Kidney (tissue), 14 donors: ENCODE results near the gene URM1. TPM values are rescaled to one million over a fixed set of nuclear protein-coding genes. Genes with fewer than 3 reads are reported as not detected.

Experiments used
- DNase-seq, 5 donors: peaks; one replicate each; pipeline ENCODE4 v3.0.0-alpha.2; 2013 to 2020
- FAIRE-seq: peaks from 2 replicates; lab custom pipeline; 2012; peaks lifted over from hg19 to GRCh38; lab: Jason Lieb, UNC
- H3K27ac ChIP-seq, 2 donors: one replicate each; pipeline ENCODE4 v1.7.0; 2013; ENCODE audit warnings: low read depth in 2 of 2, low read length in 2 of 2, inconsistent platforms in 1 of 2
- H3K27me3 ChIP-seq: one replicate; pipeline ENCODE4 v1.7.1; 2013; ENCODE audit warnings: low read length, inconsistent platforms; ENCODE audit not compliant: control insufficient read depth, insufficient read depth
- H3K36me3 ChIP-seq, 3 donors: one replicate each; pipeline versions ENCODE4 v1.7.0 to v1.7.1; 2013; ENCODE audit warnings: low read length in 3 of 3, control low read depth in 1 of 3, inconsistent platforms in 1 of 3; ENCODE audit not compliant: insufficient read depth in 3 of 3, control insufficient read depth in 2 of 3
- H3K4me1 ChIP-seq, 3 donors: one replicate each; pipeline versions ENCODE4 v1.7.0 to v1.7.1; 2013; ENCODE audit warnings: low read length in 3 of 3, inconsistent platforms in 1 of 3, low read depth in 1 of 3; ENCODE audit not compliant: control insufficient read depth in 2 of 3, insufficient read depth in 2 of 3
- H3K4me3 ChIP-seq, 3 donors: one replicate each; pipeline versions ENCODE4 v1.7.0 to v1.8.1; 2013; ENCODE audit warnings: low read length in 3 of 3, control low read depth in 1 of 3, inconsistent platforms in 1 of 3
- H3K9ac ChIP-seq, 3 donors: one replicate each; pipeline versions ENCODE4 v1.7.0 to v1.7.1; 2013; ENCODE audit warnings: low read length in 3 of 3, control low read depth in 1 of 3, inconsistent platforms in 1 of 3
- H3K9me3 ChIP-seq, 3 donors: one replicate each; pipeline versions ENCODE4 v1.7.0 to v1.7.1; 2013; ENCODE audit warnings: low read length in 3 of 3, control low read depth in 1 of 3, inconsistent platforms in 1 of 3; ENCODE audit not compliant: control insufficient read depth in 2 of 3, insufficient read depth in 1 of 3
- CTCF ChIP-seq: IDR thresholded peaks from 3 replicates; pipeline ENCODE4 v1.5.1; 2012; ENCODE audit warnings: mild to moderate bottlenecking, moderate library complexity, borderline replicate concordance; ENCODE audit not compliant: insufficient read depth; ENCODE audit errors: extremely low read depth
- intact Hi-C: fragments of 100-400 bp; cut with DNase I; formaldehyde crosslinking; loops from one replicate; pipeline ENCODE4 v1.11.1; 2022
- polyA plus RNA-seq: library from polyadenylated mRNA; stranded (reverse); fragments of 350-450 nt; fragmentation: Illumina TruSeq; extraction: RNeasy Lipid Tissue Mini Kit (QIAGEN cat#74804); gene quantifications from one replicate; pipeline ENCODE4 v1.2.3, GENCODE V29; 2014; ENCODE audit warnings: low read depth, low replicate concordance; ENCODE audit not compliant: insufficient read depth
- total RNA-seq: library from RNA; stranded (reverse); fragmentation: NEBNext Ultra II Directional; extraction: Animal tissue kit (Norgen Biotek cat#: 25700); gene quantifications from one replicate; pipeline ENCODE4 v1.2.1, GENCODE V29; 2021
- donor health status: control.
- donor health status: control.
- donor health status: control.
- donor health status: control.
- donor health status: control.
- donor health status: DM: yes; HTN: yes; CAD: no.
- donor health status: Normal renal cell carcinoma (clear cell type).

The URM1 gene
- total and polyA plus RNA-seq, 2 donors from 2014 or later, result 55.2 to 55.9 TPM

- no peaks in the 10 kb centered on the region for H3K9me3 ChIP-seq
- intact Hi-C loops, result no loop called here
- FAIRE-seq (no peak), DNase-seq (no peak)
- no peaks in the 10 kb centered on the region for H3K36me3 ChIP-seq
- no peak for TF ChIP-seq CTCF
- H3K4me3 ChIP-seq, result no peak overlapping the region
- H3K27me3 ChIP-seq, result no peaks in the 10 kb centered on the region
- H3K27ac ChIP-seq, result no peak overlapping the region
- no peaks in the 10 kb centered on the region for H3K4me1 ChIP-seq
- no peak overlapping the region for H3K9ac ChIP-seq
Observed at GRCh38 chr9:128429513-128430086, 58.4 kb downstream of the URM1 start.

- DNase-seq (no peak), FAIRE-seq (no peak)
- Histone ChIP-seq H3K4me3 (no peak overlapping the region), H3K27me3 (no peaks in the 10 kb centered on the region), H3K27ac (no peak overlapping the region), H3K4me1 (no peaks in the 10 kb centered on the region), H3K9ac (no peak overlapping the region), H3K9me3 (no peaks in the 10 kb centered on the region), H3K36me3 (no peaks in the 10 kb centered on the region)
- TF ChIP-seq CTCF, result no peak
- intact Hi-C loops, result no loop called here
Observed at GRCh38 chr9:128431207-128431606, 60.0 kb downstream of the URM1 start.

GRCh38 chr9:128434340-128434739, 63.2 kb downstream of the URM1 start:
- H3K9me3 ChIP-seq, result no peaks in the 10 kb centered on the region
- FAIRE-seq (no peak), DNase-seq (no peak)
- H3K27me3 ChIP-seq, result no peaks in the 10 kb centered on the region
- peaks cover 0 to 3% (median 0%) of the 10 kb centered on the region in 3 donors for H3K4me1 ChIP-seq
- H3K9ac ChIP-seq, result no peak overlapping the region
- H3K4me3 ChIP-seq, result no peak overlapping the region
- intact Hi-C loops, result no loop called here
- no peak for TF ChIP-seq CTCF
- no peaks in the 10 kb centered on the region for H3K36me3 ChIP-seq
- H3K27ac ChIP-seq, result no peak overlapping the region

GRCh38 chr9:128435611-128436010, 64.4 kb downstream of the URM1 start:
- FAIRE-seq (no peak), DNase-seq (no peak)
- Histone ChIP-seq H3K4me1 (peaks cover 0 to 3% (median 0%) of the 10 kb centered on the region in 3 donors), H3K27me3 (no peaks in the 10 kb centered on the region), H3K27ac (no peak overlapping the region), H3K9ac (no peak overlapping the region), H3K4me3 (no peak overlapping the region), H3K36me3 (no peaks in the 10 kb centered on the region), H3K9me3 (no peaks in the 10 kb centered on the region)
- no peak for TF ChIP-seq CTCF
- intact Hi-C loops, result no loop called here
